ENCODE measurements around the gene GJA5.
"Not testable (repeated sequence)": the region's sequence is repeated elsewhere in the genome, so short reads cannot be mapped to it uniquely, and the experiment has no call there.

GJA5 gene

DNA sequence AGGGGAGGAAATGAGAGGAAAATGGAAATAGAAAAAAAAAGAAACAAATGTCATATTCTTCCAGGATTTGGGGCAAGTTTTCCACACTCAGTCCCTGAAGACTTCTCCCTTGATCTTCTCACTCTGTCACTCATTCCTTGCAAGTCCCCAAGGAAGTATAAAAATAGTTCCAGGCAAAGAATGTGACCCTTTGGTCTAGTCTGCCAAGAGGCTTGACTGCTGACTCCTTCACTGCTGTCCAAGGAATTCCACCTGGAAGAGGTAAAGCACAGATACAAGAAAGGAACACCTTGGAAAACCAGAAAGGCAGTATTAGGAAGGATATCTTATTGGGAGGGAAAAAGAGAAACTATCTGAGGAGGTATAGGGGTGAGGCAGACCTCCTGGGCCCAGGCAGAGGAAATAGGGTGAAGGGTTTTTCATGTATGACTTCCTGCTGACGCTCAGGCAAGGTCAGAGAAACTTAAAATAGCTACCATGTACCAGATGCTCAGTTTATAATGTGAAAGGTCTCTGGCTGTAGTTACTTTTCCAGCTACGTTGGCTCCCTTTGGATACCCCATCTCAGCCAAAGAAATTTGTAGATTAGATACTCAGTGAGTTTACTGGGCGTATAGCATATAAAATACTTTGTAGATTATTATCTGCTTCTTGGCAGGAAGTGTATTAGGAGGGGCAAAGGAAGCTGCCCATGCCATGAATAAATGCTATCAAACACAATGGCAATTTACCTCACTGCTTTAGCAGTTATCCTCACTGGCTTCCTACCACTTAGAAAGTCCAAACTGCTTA, 2.0 kb upstream of the GJA5 start:
- no peak for DNase-seq

DNA sequence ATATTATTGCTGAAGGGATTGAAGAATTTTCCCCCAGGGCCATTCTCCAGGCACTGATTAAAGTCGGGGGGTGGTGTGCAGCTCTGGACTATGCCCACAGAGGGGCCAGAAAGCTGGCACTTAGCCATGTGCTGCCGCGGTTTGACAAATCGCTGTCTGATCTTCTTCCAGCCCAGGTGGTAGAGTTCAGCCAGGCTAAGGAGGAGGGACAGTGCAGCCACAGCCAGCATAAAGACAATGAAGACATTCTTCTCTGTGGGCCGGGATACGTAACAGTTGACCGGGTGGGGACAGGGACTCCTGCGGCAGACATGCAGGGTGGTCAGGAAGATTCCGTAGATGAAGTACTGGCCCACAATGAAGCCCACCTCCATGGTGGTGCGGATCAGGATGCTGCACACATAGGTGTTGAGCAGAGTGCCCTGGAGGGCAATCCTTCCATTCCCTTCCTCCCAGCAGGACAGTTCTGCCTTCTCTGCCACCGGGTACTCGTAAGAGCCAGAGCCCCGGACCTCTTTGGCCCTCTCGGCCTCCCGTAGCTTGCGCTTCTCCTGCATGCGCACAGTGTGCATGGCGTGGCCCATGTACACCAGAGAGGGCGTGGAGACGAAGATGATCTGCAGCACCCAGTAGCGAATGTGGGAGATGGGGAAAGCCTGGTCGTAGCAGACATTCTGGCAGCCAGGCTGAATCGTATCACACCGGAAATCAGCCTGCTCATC, 1.9 kb downstream of the GJA5 start:
- DNase-seq = no peak

DNA sequence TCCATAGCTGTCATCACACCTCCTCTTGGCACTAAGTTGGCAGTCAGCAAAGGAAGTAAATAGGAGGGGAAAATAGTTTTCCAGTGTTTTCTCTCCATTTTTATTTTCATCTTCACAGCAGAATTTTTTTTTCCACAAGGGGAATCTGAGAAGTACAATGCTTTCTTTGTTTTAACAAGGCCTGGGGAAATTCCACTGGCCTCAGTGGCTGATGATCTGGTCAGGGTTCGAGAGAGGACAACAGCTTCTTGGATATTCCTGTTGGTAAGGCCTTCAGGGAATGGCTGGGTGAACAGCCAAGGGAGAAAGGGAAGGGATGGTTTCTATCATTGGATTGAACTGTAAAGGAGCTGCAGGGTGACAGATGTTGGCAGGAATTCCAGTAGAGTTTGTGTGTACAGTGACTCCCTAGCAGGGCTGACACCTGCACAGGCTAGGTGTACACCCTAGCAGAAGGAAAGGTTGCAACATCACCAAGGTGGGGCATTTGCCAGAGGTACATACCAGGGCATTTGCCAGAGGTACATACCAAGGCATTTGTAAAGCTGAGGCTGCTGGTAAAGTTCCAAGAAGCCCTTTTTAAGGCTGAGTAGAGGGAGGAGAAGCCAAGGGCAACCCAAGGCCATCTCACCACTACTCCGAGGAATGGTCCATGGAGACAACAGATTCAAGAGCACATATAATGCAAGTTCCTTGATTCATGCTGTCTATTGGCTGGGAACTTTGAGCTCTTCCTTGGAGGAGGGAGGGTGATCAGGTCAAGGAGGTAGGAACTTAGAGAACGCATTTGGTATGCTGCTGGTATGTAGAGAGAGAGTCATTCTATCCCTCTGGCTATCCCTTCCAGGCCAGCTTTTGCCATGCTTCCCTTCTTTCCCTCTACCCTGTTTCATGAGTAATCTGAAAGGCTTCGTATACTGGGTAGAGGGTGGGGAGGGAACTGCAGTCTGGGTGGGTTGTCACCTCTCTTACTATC, 3.1 kb downstream of the GJA5 start:
- DNase-seq = no peak

DNA sequence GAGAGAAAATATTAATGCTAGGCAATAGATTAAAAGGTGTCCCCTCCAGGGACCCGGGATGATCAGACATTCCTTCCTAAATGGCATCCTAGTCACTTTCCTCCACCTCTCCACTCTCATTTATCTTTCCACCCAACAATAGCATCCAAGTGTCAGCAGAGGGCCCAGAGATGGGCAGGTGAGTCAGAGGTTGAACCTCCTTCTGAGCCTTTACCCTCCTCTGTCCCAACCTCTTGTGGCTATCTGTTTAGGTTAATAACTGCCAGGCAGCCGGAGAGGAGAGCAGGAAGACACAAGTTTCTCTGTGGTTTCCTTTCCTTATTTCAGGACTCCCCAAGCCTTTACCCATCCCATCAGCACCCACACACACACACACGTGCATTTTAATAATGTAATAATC, 4.1 kb downstream of the GJA5 start:
- DNase-seq = no peak

DNA sequence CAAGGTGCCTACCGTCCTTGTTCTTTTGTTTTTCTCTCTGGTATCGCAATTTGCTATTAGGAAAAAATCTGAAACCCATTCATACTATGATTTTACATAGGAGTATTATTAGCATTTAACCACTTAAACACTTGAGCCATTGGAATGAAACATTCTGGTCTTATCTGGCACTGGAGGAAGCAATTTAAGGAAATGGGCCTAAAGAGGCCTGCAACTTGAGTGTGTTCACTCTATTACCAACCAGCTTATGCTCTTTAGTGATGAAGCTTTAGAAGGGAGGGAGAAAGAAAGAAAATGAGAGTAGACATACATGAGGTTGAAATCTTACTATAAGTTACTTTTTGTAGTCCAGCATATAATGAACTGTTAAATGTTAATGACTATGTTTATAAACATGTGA, 5.7 kb downstream of the GJA5 start:
- DNase-seq = no peak

DNA sequence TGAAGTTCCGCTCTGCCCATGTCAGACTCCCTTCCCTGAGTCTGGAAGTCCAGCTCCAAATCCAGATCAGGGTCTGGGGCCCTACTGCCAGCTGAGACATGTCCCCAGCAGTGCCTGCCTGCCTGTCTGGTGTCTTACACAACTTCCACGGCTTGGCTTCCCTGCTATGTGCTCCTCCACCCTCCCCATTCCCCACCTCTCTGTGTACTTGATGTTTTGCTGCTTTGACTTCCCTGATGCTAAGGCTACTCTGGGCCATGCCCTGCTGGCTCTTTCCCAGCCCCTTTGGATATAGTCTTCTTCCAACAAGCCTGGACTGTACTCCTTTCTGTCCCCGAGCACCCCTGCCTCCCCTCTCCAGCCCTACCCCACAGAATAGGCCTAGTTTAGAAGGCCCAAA, 7.3 kb downstream of the GJA5 start:
- DNase-seq = no peak

DNA sequence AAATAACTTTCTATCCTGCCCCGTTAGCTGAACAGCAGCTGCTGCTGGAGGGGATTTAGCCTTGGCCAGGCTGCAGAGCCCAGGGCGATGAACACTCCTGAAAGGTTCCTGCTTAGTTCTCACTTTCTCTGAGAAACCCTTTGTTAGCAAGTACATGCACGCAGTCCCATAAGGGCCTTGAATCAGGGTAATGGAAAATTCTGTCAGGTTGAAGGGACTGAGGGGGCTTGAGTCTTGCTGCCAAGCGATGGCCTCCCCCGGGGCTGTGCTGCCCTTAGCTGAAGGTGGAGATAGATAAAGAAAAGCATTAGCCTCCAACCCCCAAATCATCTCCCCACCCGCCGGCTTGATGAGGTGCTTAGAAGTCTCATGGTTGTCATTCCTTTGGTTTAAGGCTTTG, 7.9 kb downstream of the GJA5 start:
- DNase-seq = no peak

DNA sequence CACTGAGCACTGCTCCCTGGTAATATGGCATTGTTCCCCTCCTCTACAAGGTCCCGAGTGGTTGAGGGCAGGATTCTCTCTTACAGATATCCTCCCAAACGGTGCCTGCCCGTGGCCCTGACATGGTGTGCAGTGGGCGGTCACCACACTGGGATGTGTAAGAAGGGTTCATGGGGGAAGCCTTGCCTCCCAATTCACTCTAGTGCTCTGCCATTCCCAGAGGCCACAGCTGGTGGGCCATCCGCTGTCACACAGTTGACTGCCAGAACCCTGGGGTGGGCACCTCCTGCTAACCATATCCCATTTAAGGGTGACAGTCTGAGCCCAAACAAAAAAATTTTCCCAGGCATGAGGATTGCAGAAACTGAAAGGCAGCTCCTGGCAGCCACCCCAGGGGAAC, 9.1 kb downstream of the GJA5 start:
- DNase-seq = no peak

DNA sequence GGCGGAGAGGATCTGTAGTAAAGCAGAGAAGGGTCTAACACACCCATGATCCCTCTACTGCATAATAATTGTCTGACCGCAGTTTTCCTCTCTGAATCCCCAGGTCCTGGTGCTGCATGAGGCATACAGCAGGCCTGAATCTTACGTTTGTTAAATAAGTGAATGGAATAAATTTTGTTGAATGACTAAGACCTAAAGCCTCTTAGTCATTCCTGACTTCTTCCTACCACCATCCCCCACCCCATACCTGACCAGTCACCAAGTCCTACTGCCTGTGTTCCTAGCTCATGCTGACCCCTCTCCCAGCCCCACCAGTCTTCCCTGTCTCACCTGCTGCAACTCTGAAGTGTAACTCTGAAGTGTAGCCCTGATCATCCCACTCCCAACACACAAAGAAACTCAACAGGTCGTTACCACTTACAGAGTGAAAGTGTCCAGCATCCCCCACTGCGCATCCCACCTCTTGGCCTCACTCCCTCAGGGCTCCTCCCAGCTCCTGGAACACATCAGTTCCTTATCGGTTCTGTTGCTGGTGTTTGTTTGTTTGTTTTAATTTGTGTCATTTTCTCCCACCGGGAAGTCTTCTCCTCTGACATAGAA, 9.7 kb downstream of the GJA5 start:
- DNase-seq = no peak

DNA sequence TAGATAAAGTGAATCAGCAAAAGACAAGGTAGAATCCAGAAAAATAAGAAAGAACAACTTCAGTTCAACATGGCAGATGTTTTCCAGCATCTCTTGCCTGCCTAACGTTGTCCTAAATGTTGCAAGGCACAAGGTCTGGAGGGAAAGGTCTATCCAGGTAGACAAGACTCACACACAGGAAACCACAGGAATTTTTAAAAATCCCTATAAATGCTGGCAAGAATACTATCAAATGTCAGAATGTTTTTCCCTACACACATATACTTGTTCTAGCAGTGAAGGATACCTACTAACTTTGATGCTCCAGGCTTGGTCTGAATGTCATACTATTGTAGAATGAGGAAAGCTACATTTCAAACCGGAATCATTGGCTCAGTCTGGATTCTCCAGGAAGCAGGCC, 10.6 kb downstream of the GJA5 start:
- DNase-seq = no peak

DNA sequence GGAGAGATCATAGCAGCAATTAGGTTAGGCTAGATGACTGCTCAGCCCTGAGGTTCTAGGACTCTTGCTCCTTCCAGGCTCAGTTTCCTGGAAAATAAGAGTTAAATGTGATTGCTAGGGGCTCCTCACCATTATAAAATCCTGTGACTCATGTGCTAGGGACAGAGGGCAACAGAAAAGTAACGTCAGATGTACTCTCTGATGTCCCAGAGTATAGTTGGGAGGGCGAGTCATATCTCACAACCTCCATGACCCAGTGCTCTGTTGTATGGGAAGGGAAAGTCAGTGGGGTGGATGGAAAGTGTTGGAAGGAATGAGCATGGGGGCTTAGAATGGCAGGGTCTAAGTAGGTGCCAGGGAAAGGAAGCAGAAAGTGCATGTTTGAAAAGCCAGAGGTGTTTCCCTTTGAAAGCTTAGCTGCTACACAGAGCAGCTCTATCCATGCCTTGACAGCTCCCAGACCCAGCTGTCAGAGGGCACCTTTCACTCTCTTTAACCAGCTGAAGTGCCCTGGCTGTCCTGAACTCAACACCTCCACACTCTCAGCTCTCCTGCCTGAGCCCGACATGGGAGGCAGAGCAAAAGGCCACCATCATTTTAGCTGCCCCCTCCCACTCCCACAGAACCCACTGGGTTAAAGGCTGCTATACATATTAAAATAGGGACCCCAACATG, 11.6 kb downstream of the GJA5 start:
- no peak for DNase-seq

DNA sequence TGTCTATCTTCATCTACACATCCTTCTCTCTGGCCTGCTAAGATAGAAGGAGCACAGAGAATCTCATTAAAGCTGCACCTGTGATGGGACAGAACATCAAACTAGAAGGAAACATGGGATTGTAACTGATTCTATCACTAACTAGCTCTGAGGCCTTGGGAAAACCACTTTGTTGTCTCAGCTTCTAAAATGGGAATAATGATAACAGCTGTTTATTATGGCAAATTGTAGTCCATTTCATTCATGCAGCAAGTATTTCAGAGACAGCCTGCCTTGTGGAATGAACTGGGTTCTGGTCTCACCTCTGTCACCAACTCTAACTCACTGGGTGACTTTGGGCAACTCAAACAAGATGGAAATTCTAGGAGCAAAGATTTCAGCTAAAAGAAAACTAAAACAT, 12.4 kb downstream of the GJA5 start:
- no peak for DNase-seq

DNA sequence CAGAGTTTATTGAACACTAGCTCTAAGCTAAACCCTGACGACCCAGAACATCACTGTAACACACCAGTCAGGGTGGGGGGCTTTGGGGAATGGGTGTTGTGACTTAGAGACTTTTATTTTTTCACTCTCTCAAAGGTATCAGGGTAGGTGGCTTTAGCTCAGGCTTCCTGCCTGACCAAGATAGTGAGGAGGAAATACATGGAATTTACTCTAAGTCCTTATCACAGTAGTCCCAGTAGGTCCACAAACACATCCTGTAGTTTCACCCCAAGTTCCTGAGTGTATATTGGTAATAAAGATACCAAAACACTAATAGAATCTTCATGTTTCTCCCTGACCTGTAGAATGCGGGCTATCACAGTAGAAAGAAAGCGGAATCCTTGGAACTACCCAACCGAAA, 15.1 kb downstream of the GJA5 start:
- no peak for DNase-seq

DNA sequence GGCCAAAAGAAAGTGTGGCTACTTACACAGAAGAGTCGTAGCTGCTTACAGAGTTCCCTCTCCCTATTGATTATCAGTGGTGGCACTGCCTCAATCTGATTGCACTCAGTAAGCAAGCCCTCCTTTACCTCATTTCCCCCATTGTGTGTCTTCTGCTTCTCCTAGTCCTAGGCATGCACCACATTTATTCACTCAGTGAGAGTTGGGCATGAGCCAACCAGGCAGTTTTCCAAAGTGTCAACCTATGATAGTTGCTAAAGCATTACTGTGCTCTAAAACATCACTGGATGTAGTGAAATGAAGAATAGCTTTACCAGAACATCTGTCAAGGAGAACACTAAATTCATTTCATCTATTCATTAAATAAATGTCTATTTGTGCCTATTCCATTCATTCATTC, 19.3 kb downstream of the GJA5 start:
- no peak for DNase-seq

DNA sequence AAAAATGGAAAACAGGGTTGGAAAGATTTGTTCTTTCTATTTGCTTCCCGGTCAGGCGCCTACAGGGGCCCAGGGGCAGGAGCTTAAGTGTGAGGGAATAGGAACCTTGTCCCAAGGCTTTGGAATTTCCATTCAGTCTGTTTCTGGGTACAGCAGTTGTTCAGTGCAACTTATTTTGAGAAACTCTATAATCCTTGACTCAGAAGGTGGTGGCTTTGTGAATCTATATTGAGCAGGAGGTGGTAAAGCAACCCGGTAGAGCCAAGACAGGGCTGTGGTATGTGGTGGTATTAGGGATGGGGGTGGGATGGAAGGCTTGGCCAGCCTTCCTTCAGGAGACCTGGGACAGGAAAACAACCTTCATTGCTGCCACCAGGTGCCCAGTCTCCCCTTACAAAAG, 20.0 kb downstream of the GJA5 start:
- no peak for DNase-seq

DNA sequence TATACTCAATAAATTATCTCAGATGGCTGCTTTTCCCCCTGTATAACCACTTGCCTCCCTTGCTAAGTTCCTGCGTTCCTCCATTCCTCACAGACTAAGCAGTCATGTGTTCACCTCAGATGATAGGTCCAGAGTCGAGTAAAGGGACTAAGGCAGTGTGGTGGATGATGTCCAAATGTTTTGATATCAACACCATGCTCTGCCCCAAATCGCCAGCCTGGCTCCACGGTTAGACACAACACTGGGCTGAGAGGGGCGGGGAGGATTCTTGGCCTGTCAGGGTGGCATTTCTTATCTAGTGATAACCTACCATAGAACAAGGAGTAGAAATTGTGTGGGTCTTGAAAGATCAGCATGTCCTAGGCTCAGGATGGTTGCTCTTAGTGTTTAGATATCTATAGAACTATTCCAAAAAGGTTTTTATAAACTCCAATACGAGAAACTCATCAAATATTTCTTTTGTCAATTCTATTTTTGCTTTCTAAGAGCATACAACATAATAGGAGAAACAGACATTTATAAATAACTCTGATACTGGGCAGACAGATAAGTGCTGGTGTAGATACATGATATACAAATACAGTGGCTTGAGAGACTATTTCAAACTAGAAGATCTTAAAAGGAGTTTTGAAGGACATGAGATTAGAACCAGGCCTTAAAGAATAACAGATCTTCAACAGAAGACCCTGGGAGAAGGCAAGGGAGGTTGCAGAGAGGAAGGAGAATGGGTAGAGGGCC, 21.5 kb downstream of the GJA5 start:
- DNase-seq = no peak

DNA sequence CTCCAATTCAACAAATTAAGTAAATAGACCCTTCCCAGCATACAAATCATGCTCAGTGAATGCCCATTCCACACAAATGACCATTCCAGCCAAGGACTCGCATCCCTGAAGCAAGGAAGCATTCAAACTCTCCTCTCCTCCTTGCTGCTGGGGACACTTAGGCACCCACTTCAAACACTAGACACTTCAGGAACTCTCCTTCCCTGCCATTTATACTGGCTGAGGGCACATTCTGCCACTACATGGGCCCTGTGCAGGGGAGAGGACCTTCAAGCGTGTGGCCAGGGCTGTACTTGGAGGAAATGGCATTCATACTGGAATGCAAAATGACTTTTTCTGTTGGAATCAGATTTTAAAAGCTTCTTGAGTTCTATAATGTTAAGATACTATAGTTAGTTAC, 22.3 kb downstream of the GJA5 start:
- no peak for DNase-seq

DNA sequence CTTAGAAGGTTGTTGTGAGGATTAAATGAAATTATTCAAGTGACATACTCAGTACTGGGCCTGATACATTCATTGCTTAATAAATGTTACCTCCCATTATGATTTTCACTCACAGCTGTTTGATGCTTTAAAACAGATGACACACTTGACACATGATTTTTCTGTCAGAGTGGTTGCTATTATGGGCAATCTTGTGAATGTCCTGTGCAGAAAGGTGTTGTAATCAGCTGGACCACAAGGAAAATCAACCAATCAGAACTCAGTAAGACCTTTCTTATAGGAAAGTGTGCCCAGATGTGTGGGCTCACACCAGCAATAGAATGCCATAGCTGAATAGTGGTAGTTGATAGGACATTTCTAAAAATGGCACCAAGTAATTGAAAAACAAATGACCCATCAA, 23.5 kb downstream of the GJA5 start:
- DNase-seq = no peak

DNA sequence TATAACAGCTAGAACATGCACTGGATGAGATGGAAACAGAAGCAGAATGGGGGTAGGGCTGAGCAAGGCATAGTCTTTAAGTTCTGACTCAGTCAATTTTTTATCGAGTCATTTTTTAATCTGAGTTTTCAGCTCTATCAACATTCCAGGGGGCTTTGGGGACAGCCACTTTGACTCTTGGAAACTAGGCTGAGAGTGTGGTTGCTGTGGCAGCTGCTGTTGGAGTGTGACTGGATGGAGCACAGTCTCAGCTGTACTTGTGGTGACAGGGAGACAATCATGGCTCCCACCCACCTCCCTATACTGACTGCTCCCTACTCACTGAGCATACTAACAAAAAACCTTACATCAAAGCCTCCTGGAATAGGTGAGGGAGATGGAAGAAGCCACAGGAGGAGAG, 25.0 kb downstream of the GJA5 start:
- DNase-seq = no peak

DNA sequence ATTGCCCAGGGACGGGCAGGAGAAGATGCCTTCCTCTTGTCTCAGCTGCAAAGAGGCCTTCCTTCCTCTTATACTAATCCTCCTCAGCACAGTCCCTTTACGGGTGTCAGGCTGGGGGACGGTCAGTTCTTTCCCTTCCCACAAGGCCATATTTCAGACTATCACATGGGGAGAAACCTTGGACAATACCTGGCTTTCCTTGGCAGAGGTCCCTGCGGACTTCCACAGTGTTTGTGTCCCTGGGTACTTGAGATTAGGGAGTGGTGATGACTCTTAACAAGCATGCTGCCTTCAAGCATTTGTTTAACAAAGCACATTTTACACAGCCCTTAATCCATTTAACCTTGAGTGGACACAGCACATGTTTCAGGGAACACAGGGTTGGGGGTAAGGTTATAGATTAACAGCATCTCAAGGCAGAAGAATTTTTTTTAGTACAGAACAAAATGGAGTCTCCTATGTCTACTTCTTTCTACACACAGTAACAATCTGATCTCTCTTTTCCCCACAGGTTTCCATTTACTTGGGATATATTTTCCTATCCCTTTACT, 26.0 kb downstream of the GJA5 start:
- not testable (repeated sequence) for DNase-seq

DNA sequence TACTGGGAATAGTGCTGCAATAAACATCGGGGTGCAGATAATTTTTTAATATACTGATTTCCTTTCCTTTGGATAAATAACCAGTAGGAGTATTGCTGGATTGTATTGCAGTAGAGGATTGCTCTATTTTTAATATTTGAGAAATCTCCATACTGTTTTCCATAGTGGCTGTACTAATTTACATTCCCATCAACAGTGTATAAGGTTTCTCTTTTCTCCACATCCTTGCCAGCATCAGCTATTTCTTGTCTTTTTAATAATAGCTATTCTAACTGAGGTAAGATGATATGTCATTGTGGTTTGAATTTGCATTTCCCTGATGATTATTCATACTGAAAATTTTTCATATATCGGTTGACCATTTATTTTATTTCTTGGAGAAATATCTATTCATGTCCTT, 31.1 kb downstream of the GJA5 start:
- no peak for DNase-seq
